Measurements from ENCODE around the gene COL4A3.

DNA sequence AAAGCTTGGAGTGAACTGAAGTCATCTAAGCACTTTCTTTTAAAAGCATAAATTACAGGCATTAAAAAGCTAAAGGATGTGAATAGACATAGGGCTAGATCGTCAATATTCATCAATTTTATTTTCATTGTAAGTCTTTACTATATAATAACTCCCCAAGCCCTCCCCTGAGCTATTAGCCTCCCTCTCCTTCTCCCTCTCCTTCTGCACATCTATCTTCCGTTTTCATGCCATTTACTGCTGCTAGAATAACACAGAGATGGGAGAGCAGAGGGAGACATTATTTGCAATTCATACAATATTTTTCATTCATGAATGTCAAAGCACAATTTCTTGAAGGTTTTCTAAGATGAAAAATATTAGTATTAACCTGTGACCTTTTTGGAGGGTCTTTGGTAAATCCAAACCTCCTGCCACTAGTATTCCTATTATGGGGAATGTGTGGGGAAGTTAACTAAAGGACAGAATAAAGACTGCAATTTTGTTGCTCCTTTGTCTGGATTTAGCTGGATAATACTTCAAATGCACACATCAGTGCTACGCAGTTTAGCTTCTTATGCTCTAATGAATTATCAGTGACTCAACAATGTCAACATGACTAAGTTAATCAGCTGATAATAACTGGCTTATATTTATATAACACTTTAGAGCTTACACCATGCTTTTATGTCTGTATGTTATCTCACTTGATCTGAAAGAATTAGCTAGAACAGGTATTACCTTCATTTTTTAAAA is 132.4 kb downstream of the COL4A3 start:
- no peak for TF ChIP-seq POLR2A (IDR thresholded peaks at IDR 0.05)
- TF ChIP-seq, protein P1, sequence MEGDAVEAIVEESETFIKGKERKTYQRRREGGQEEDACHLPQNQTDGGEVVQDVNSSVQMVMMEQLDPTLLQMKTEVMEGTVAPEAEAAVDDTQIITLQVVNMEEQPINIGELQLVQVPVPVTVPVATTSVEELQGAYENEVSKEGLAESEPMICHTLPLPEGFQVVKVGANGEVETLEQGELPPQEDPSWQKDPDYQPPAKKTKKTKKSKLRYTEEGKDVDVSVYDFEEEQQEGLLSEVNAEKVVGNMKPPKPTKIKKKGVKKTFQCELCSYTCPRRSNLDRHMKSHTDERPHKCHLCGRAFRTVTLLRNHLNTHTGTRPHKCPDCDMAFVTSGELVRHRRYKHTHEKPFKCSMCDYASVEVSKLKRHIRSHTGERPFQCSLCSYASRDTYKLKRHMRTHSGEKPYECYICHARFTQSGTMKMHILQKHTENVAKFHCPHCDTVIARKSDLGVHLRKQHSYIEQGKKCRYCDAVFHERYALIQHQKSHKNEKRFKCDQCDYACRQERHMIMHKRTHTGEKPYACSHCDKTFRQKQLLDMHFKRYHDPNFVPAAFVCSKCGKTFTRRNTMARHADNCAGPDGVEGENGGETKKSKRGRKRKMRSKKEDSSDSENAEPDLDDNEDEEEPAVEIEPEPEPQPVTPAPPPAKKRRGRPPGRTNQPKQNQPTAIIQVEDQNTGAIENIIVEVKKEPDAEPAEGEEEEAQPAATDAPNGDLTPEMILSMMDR (IDR thresholded peaks at IDR 0.05), result no peak

All from adrenal gland (tissue), 5 donors.